Esophagus muscularis mucosa (tissue), 4 donors: ENCODE measurements around the gene JPH4. TPM values are rescaled to one million over a fixed set of nuclear protein-coding genes. Genes with fewer than 3 reads are reported as not detected.

Source experiments
- DNase-seq: peaks from one replicate; pipeline ENCODE4 v3.0.0-alpha.2; 2017; ENCODE audit errors: extremely low spot score
- H3K27ac ChIP-seq, 4 donors: fragments of 200-600 bp; sonication (generic); replicated peaks in 1 of 4; 1 replicate in 3 of 4; 2 replicates in 1 of 4; pipeline ENCODE4 v1.5.1; 2016 to 2019; ENCODE audit warnings: mild to moderate bottlenecking in 1 of 4
- H3K27me3 ChIP-seq, 4 donors: fragments of 200-600 bp; sonication (generic); one replicate each; pipeline versions ENCODE4 v1.5.1 to v1.6.0; 2016 to 2019
- H3K36me3 ChIP-seq, 4 donors: fragments of 200-600 bp; sonication (generic); one replicate each; pipeline ENCODE4 v1.5.1; 2016 to 2019
- H3K4me1 ChIP-seq, 4 donors: fragments of 200-600 bp; sonication (generic); one replicate each; pipeline ENCODE4 v1.5.1; 2016 to 2019
- H3K4me3 ChIP-seq, 4 donors: fragments of 200-600 bp; sonication (generic); 1 replicate in 2 of 4; 2 replicates in 2 of 4; pipeline ENCODE4 v1.5.1; 2016 to 2019; ENCODE audit warnings: mild to moderate bottlenecking in 4 of 4, moderate library complexity in 1 of 4
- H3K9me3 ChIP-seq, 4 donors: fragments of 200-600 bp; sonication (generic); 1 replicate in 3 of 4; 2 replicates in 1 of 4; pipeline ENCODE4 v1.5.1; 2016 to 2019
- CTCF ChIP-seq, 3 experiments: fragments of 200-600 bp in 2 of 3; fragments of 450-650 bp in 1 of 3; sonication (generic) in 2 of 3; IDR thresholded peaks; one replicate each; pipeline ENCODE4 v1.5.1; 2017 to 2019; ENCODE audit warnings: antibody characterized with exemption in 3 of 3, mild to moderate bottlenecking in 2 of 3, moderate library complexity in 1 of 3
- EP300 ChIP-seq: sonication (generic); formaldehyde crosslinking; IDR thresholded peaks from one replicate; pipeline ENCODE4 v1.6.1; 2017; ENCODE audit warnings: antibody characterized with exemption
- POLR2A ChIP-seq: fragments of 450-650 bp; IDR thresholded peaks from one replicate; pipeline ENCODE4 v1.6.1; 2017; ENCODE audit warnings: antibody characterized with exemption, moderate library complexity, mild to moderate bottlenecking, low read depth
- POLR2AphosphoS5 ChIP-seq, 2 donors: sonication (generic); formaldehyde crosslinking; IDR thresholded peaks; one replicate each; pipeline ENCODE4 v1.6.1; 2017; ENCODE audit warnings: antibody characterized with exemption in 2 of 2
- WGBS: methylation state at CpG from one replicate; pipeline ENCODE4 v1.1.5; 2018; 5-methylcytosine and 5-hydroxymethylcytosine counted together
- intact Hi-C: fragments of 100-400 bp; cut with DNase I; formaldehyde crosslinking; loops from one replicate; pipeline ENCODE4 v1.15.1; 2023
- total RNA-seq, 4 donors: library from RNA; depleted of rRNA; stranded (reverse); fragments of >200 nt; gene quantifications; one replicate each; pipeline versions ENCODE4 v1.1.0 to v1.2.1, GENCODE V29; 2016

JPH4 gene
- total RNA-seq, 4 donors from 2014 or later, result 0.83 to 2.8 (median 2.0) TPM

DNA sequence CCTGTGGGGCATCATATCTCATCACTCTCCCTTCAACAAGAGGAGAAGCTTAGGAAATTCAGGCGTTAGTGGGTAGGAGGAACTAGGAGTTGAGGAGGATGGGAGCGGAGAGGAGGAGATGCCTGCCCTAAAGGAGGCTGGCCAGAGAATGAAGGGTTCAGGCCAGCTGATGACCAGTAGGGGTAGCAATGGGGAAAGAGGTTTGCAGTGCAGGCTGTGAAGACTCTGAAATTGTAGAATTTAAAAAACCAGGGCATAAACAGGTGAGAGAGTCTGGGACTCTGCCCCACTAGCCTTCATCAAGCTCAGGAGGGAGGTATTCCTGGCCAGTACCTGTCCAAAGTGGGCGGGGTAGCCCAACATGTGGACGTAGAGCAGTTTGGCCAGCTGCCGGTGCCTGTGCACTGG lies 11.8 kb downstream of the JPH4 start:
- H3K27me3 ChIP-seq, result peaks cover 0 to 12% (median 0%) of the 10 kb centered on the region in 4 donors
- peak overlapping the region; percentile 66 to 79 (median 76) for H3K27ac ChIP-seq
- H3K4me1 ChIP-seq, result peaks cover 10 to 34% (median 23%) of the 10 kb centered on the region in 4 donors
- intact Hi-C loops, result no loop called here
- DNase-seq, result no peak
- peaks cover 0 to 28% (median 13%) of the 10 kb centered on the region in 4 donors for H3K36me3 ChIP-seq
- TF ChIP-seq CTCF (IDR thresholded peaks at IDR 0.05) (no peak), POLR2AphosphoS5 (IDR thresholded peaks at IDR 0.05) (no peak), EP300 (no peak), POLR2A (no peak)
- no peaks in the 10 kb centered on the region for H3K9me3 ChIP-seq
- 5% methylated on average over 5 of the region's 5 CpGs for WGBS
- H3K4me3 ChIP-seq, result peak overlapping the region; percentile 63 to 79 (median 66)

DNA sequence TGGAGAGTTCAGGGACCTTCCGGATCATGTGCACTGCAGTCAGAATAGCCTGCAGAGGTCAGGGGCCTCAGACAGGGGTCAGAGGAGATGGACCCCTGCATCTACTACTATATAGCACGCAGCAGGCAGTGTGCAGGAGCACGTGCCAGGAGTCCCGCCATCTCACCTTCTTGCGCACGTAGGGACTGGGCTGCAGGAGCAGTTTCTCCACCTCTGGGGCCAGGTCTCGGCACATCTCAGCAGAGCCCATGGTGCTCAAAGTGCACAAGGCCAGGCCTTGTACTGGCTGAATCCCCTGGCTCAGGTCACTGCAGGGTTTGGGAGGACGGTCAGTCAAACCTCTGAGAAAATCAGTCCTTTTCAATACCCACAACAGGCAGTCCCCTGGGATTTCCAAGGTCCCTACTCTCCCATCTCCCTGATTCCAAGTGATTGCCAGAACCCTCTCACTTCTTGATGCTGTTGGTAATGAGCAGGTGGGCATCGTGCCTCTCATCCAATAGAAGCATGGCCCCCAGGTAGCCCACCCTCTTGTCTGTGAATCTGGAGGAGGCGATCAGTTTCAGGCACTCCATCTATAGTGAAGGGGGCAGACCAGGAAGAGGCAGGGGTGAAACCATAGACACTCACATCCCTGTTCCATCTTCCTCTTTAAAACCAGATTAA lies 12.3 kb downstream of the JPH4 start:
- H3K36me3 ChIP-seq, result peaks cover 0 to 33% (median 18%) of the 10 kb centered on the region in 4 donors
- peaks cover 0 to 7% (median 0%) of the 10 kb centered on the region in 4 donors for H3K27me3 ChIP-seq
- H3K27ac ChIP-seq, result no peak overlapping the region
- H3K9me3 ChIP-seq, result no peaks in the 10 kb centered on the region
- WGBS, result 93% methylated on average over 9 of the region's 10 CpGs
- no peak for DNase-seq
- no peak for TF ChIP-seq EP300
- TF ChIP-seq CTCF (IDR thresholded peaks at IDR 0.05), result no peak
- no peak for TF ChIP-seq POLR2A
- no peak for TF ChIP-seq POLR2AphosphoS5 (IDR thresholded peaks at IDR 0.05)
- intact Hi-C loops, result no loop called here
- peak overlapping the region in 2 of 4 donors; percentile 63 to 79 for H3K4me3 ChIP-seq
- H3K4me1 ChIP-seq, result peaks cover 10 to 34% (median 23%) of the 10 kb centered on the region in 4 donors

DNA sequence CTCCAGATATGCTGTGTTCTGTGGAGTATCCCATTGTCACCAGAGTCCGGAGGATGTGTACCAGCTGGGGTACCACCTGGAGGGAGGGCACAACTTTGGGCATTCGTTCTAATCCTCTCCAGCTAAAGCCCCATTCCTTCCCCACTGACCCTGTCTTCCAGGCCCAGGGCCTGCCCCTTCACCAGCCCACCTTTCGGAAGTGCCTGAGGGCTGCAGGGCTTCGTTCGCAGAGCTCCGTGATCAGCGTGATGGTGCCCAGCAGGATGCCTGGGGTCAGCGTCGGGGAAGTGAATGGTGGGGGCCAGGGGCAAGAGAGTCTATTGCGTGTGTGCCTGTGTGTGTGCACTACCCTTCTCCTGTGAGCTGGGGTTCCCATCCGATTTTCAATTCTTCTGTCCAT lies 13.0 kb downstream of the JPH4 start:
- H3K27ac ChIP-seq, result no peak overlapping the region
- H3K36me3 ChIP-seq, result peaks cover 0 to 39% (median 19%) of the 10 kb centered on the region in 4 donors
- WGBS, result 79% methylated on average over 5 of the region's 11 CpGs
- no peak for TF ChIP-seq POLR2AphosphoS5 (IDR thresholded peaks at IDR 0.05)
- H3K27me3 ChIP-seq, result peaks cover 0 to under 1% (median 0%) of the 10 kb centered on the region in 4 donors
- intact Hi-C loops, result no loop called here
- H3K4me3 ChIP-seq, result no peak overlapping the region
- peaks cover 10 to 34% (median 23%) of the 10 kb centered on the region in 4 donors for H3K4me1 ChIP-seq
- H3K9me3 ChIP-seq, result no peaks in the 10 kb centered on the region
- DNase-seq, result no peak

GRCh38 chr14:23564876-23565275 lies 13.7 kb downstream of the JPH4 start:
- Histone ChIP-seq H3K27me3 (no peaks in the 10 kb centered on the region), H3K4me1 (peaks cover 10 to 34% (median 23%) of the 10 kb centered on the region in 4 donors), H3K4me3 (no peak overlapping the region), H3K36me3 (peaks cover 0 to 43% (median 25%) of the 10 kb centered on the region in 4 donors), H3K9me3 (no peaks in the 10 kb centered on the region), H3K27ac (no peak overlapping the region)
- DNase-seq, result no peak
- no peak for TF ChIP-seq CTCF (IDR thresholded peaks at IDR 0.05)
- TF ChIP-seq EP300, result no peak
- no peak for TF ChIP-seq POLR2AphosphoS5 (IDR thresholded peaks at IDR 0.05)
- no peak for TF ChIP-seq POLR2A
- intact Hi-C loops, result no loop called here
- 91% methylated on average over 7 of the region's 7 CpGs for WGBS

GRCh38 chr14:23564181-23564812 lies 14.3 kb downstream of the JPH4 start:
- no peak overlapping the region for H3K27ac ChIP-seq
- no peaks in the 10 kb centered on the region for H3K27me3 ChIP-seq
- DNase-seq, result no peak
- H3K9me3 ChIP-seq, result no peaks in the 10 kb centered on the region
- TF ChIP-seq POLR2AphosphoS5 (IDR thresholded peaks at IDR 0.05) (no peak), POLR2A (no peak), EP300 (no peak), CTCF (IDR thresholded peaks at IDR 0.05) (no peak)
- H3K4me1 ChIP-seq, result peaks cover 10 to 34% (median 23%) of the 10 kb centered on the region in 4 donors
- H3K4me3 ChIP-seq, result no peak overlapping the region
- H3K36me3 ChIP-seq, result peaks cover 0 to 48% (median 30%) of the 10 kb centered on the region in 4 donors
- 91% methylated on average over 13 of the region's 13 CpGs for WGBS
- intact Hi-C loops, result no loop called here
